Measurements from ENCODE around the gene CLASP1. TPM values are rescaled to one million over a fixed set of nuclear protein-coding genes. Genes with fewer than 3 reads are reported as not detected.
"Not testable (repeated sequence)": the region's sequence is repeated elsewhere in the genome, so short reads cannot be mapped to it uniquely, and the experiment has no call there.

The CLASP1 gene
- total RNA-seq, 1 experiment from 2014 or later, result 45.9 TPM

DNA sequence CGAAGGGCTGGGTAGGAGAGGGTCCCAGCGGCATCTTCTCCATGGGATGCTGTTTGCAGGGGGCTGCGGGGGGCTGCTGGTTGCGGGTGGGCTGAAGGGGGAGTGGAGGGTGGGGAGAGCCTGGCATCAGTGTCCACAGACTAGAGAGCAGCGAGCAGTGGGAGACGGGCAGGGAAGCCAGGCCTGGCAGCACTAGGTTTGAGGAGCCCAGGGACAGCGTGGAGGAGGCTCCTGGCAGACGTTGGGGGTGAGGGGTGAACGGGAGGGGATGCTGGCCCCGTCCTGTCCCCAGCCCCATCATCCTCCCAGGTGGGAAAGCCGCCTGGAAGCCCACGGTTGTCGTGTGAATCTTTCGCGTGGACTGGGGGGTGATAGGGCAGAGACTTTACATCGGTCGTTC lies 316.0 kb downstream of the CLASP1 start:
- H3K79me1 ChIP-seq (ENCODE audit: insufficient read depth, low read depth, low read length, poor library complexity, severe bottlenecking), result no peaks in the 10 kb centered on the region
- no peak overlapping the region for H2AK5ac ChIP-seq (ENCODE audit: insufficient read length, low read length)
- H3K27me3 ChIP-seq (ENCODE audit: insufficient read depth, low read length), result no peaks in the 10 kb centered on the region
- H3K9me3 Mint-ChIP-seq, result no peaks in the 10 kb centered on the region; a peak in 1 of 5 replicates
- H3K56ac ChIP-seq (ENCODE audit: insufficient read length, low read depth, low read length), result no peak overlapping the region
- H3K4ac ChIP-seq (ENCODE audit: low read depth, low read length), result no peak overlapping the region
- no peak overlapping the region for H3T11ph ChIP-seq (ENCODE audit: low read length)
- no peak overlapping the region for H3K27ac Mint-ChIP-seq
- no peak overlapping the region for H2BK15ac ChIP-seq (ENCODE audit: low read depth, low read length)
- H2BK20ac ChIP-seq (ENCODE audit: low read depth, low read length, poor library complexity, severe bottlenecking), result no peak overlapping the region
- no peak overlapping the region for H4K5ac ChIP-seq (ENCODE audit: insufficient read length, low read depth, low read length)
- H3K23me2 ChIP-seq (ENCODE audit: insufficient read length, low read depth, low read length, poor library complexity, severe bottlenecking), result no peaks in the 10 kb centered on the region
- no CpG with 5 or more reads among the region's 17 CpGs for WGBS (ENCODE audit: extremely low coverage, insufficient read length, low lambda C conversion rate)
- H3K9ac ChIP-seq (ENCODE audit: extremely low read depth, insufficient read length, low read length), result no peak overlapping the region
- no peak overlapping the region for H4K91ac ChIP-seq (ENCODE audit: insufficient read length, low read depth, low read length)
- H3K27me3 Mint-ChIP-seq (ENCODE audit: low read depth), result peaks cover 5% of the 10 kb centered on the region; the same call in 1 of the 2 replicates
- H3K4me1 ChIP-seq (ENCODE audit: insufficient read depth, low read length), result 0 out of 2 replicates have a peak, but pooled peaks cover 4% of the 10 kb centered on the region
- no peaks in the 10 kb centered on the region; a peak in 1 of 7 replicates for H3K36me3 Mint-ChIP-seq (ENCODE audit: insufficient read depth in 1 of 3, low read depth in 3 of 3)
- no peaks in the 10 kb centered on the region for H3K9me3 ChIP-seq (ENCODE audit: control insufficient read depth, low read depth, low read length)
- no peak overlapping the region for H3K4me3 Mint-ChIP-seq
- no peak overlapping the region for H3K23ac ChIP-seq (ENCODE audit: insufficient read length, low read depth, low read length)
- H2AFZ ChIP-seq (ENCODE audit: low read length), result no peak overlapping the region
- H3K14ac ChIP-seq (ENCODE audit: insufficient read depth, low read length), result no peak overlapping the region
- no peak overlapping the region for H2BK120ac ChIP-seq (ENCODE audit: low read depth, low read length, poor library complexity, severe bottlenecking)
- no peak overlapping the region for H2BK5ac ChIP-seq (ENCODE audit: insufficient read length, low read length)
- H3K4me1 Mint-ChIP-seq, result peaks cover 26% of the 10 kb centered on the region in 2 experiments
- no peak overlapping the region for H3K27ac ChIP-seq (ENCODE audit: insufficient read length, low read depth, low read length)
- DNase-seq, result no peak
- no peaks in the 10 kb centered on the region for H4K20me1 ChIP-seq (ENCODE audit: control insufficient read depth, insufficient read depth, insufficient read length)
- no peak overlapping the region for H4K8ac ChIP-seq (replicated peaks; ENCODE audit: insufficient read length, low read depth, low read length)
- no peak overlapping the region for H3K18ac ChIP-seq (ENCODE audit: insufficient read length, low read depth, low read length)
- H3K4me2 ChIP-seq (ENCODE audit: insufficient read depth, insufficient read length, low read length), result no peak overlapping the region
- no peak overlapping the region for H2BK12ac ChIP-seq (ENCODE audit: insufficient read length, low read depth, low read length)
- TF ChIP-seq, protein P1, sequence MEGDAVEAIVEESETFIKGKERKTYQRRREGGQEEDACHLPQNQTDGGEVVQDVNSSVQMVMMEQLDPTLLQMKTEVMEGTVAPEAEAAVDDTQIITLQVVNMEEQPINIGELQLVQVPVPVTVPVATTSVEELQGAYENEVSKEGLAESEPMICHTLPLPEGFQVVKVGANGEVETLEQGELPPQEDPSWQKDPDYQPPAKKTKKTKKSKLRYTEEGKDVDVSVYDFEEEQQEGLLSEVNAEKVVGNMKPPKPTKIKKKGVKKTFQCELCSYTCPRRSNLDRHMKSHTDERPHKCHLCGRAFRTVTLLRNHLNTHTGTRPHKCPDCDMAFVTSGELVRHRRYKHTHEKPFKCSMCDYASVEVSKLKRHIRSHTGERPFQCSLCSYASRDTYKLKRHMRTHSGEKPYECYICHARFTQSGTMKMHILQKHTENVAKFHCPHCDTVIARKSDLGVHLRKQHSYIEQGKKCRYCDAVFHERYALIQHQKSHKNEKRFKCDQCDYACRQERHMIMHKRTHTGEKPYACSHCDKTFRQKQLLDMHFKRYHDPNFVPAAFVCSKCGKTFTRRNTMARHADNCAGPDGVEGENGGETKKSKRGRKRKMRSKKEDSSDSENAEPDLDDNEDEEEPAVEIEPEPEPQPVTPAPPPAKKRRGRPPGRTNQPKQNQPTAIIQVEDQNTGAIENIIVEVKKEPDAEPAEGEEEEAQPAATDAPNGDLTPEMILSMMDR (conservative IDR thresholded peaks at IDR 0.05), result no peak
- no peaks in the 10 kb centered on the region for H3K79me2 ChIP-seq (ENCODE audit: insufficient read depth, low read length)

DNA sequence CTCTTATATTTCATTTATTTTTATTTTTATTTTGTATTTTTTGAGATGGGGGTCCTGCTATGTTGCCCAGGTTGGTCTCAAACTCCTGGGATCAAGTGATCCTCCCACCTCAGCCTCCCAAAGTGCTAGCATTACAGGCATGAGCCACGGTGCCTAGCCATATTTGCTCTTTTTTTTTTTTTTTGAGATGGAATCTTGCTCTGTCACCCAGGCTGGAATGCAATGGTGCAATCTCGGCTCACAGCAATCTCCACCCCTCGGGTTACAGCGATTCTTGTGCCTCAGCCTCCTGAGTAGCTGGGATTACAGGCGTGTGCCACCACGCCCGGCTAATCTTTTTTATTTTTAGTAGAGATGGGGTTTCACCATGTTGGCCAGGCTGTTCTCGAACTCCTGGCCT lies 317.9 kb downstream of the CLASP1 start:
- not testable (repeated sequence) for H3K79me2 ChIP-seq (ENCODE audit: insufficient read depth, low read length); H2BK20ac ChIP-seq (ENCODE audit: low read depth, low read length, poor library complexity, severe bottlenecking); H2AFZ ChIP-seq (ENCODE audit: low read length); H3K36me3 Mint-ChIP-seq (ENCODE audit: insufficient read depth in 1 of 3, low read depth in 3 of 3); H4K8ac ChIP-seq (replicated peaks; ENCODE audit: insufficient read length, low read depth, low read length); H3K4me1 ChIP-seq (ENCODE audit: insufficient read depth, low read length); H3K27me3 ChIP-seq (ENCODE audit: insufficient read depth, low read length); H3K9me3 Mint-ChIP-seq; H3K9me3 ChIP-seq (ENCODE audit: control insufficient read depth, low read depth, low read length); H2BK12ac ChIP-seq (ENCODE audit: insufficient read length, low read depth, low read length); H3K23ac ChIP-seq (ENCODE audit: insufficient read length, low read depth, low read length); H2BK5ac ChIP-seq (ENCODE audit: insufficient read length, low read length); H3K27ac Mint-ChIP-seq; H3K27me3 Mint-ChIP-seq (ENCODE audit: low read depth); H3K23me2 ChIP-seq (ENCODE audit: insufficient read length, low read depth, low read length, poor library complexity, severe bottlenecking); H3K56ac ChIP-seq (ENCODE audit: insufficient read length, low read depth, low read length); DNase-seq; H3K79me1 ChIP-seq (ENCODE audit: insufficient read depth, low read depth, low read length, poor library complexity, severe bottlenecking); H3K4me2 ChIP-seq (ENCODE audit: insufficient read depth, insufficient read length, low read length); H3K9ac ChIP-seq (ENCODE audit: extremely low read depth, insufficient read length, low read length); H3K27ac ChIP-seq (ENCODE audit: insufficient read length, low read depth, low read length); H4K5ac ChIP-seq (ENCODE audit: insufficient read length, low read depth, low read length); H4K91ac ChIP-seq (ENCODE audit: insufficient read length, low read depth, low read length); H4K20me1 ChIP-seq (ENCODE audit: control insufficient read depth, insufficient read depth, insufficient read length); H3K18ac ChIP-seq (ENCODE audit: insufficient read length, low read depth, low read length); H2AK5ac ChIP-seq (ENCODE audit: insufficient read length, low read length); H3K4me3 Mint-ChIP-seq; H3K4ac ChIP-seq (ENCODE audit: low read depth, low read length); H3K14ac ChIP-seq (ENCODE audit: insufficient read depth, low read length); H3T11ph ChIP-seq (ENCODE audit: low read length); H2BK15ac ChIP-seq (ENCODE audit: low read depth, low read length); H2BK120ac ChIP-seq (ENCODE audit: low read depth, low read length, poor library complexity, severe bottlenecking)
- peaks cover 15 to 16% of the 10 kb centered on the region in 2 experiments for H3K4me1 Mint-ChIP-seq
- no CpG with 5 or more reads among the region's 8 CpGs for WGBS (ENCODE audit: extremely low coverage, insufficient read length, low lambda C conversion rate)

Data from H9 (cell line).